Measurements from ENCODE around the gene DMRTC2. TPM values are rescaled to one million over a fixed set of nuclear protein-coding genes. Genes with fewer than 3 reads are reported as not detected.
"Not testable (repeated sequence)": the region's sequence is repeated elsewhere in the genome, so short reads cannot be mapped to it uniquely, and the experiment has no call there.

DMRTC2 gene
- total RNA-seq, 2 experiments from 2014 or later: not detected

GRCh38 chr19:41864374-41864773 is 19.5 kb downstream of the DMRTC2 start:
- Mint-ChIP-seq H3K4me1 (peaks cover 76% of the 10 kb centered on the region), H3K4me3 (peak overlapping the region; percentile 27), H3K27ac (peak overlapping the region; percentile 77), H3K36me3 (peaks cover 66% of the 10 kb centered on the region), H3K27me3 (no peaks in the 10 kb centered on the region), H3K9me3 (ENCODE audit: low read depth) (no peaks in the 10 kb centered on the region)
- no peak for ATAC-seq
- CTCF ChIA-PET: interaction anchor here (0.7 to 16.7 kb wide), 6 partner anchors 9 to 127 kb away, joined by 3 to 260 read pairs (median 11); partner anchors contain the start of genes ARHGEF1 and RABAC1
- DNase-seq: no peak

GRCh38 chr19:41866284-41866683 is 21.4 kb downstream of the DMRTC2 start:
- H3K4me3 Mint-ChIP-seq: no peak overlapping the region
- no peaks in the 10 kb centered on the region for H3K27me3 Mint-ChIP-seq
- no peak for ATAC-seq
- H3K4me1 Mint-ChIP-seq: peaks cover 86% of the 10 kb centered on the region
- no peak for DNase-seq
- peak overlapping the region; percentile 79 for H3K27ac Mint-ChIP-seq
- CTCF ChIA-PET: interaction anchor here (1.1 to 16.7 kb wide), 3 partner anchors 21 to 92 kb away, joined by 3 to 260 read pairs (median 3); partner anchors contain the start of gene ARHGEF1
- peaks cover 70% of the 10 kb centered on the region for H3K36me3 Mint-ChIP-seq
- no peaks in the 10 kb centered on the region for H3K9me3 Mint-ChIP-seq (ENCODE audit: low read depth)

- peaks cover 86% of the 10 kb centered on the region for H3K4me1 Mint-ChIP-seq
- H3K27me3 Mint-ChIP-seq: no peaks in the 10 kb centered on the region
- DNase-seq: no peak
- CTCF ChIA-PET: interaction anchor here (1.2 to 16.7 kb wide), 3 partner anchors 9 to 91 kb away, joined by 5 to 260 read pairs (median 83); partner anchors contain the start of genes ARHGEF1, RABAC1 and RPS19
- H3K36me3 Mint-ChIP-seq: peaks cover 57% of the 10 kb centered on the region
- no peaks in the 10 kb centered on the region for H3K9me3 Mint-ChIP-seq (ENCODE audit: low read depth)
- peak overlapping the region; percentile 90 for H3K27ac Mint-ChIP-seq
- no peak overlapping the region for H3K4me3 Mint-ChIP-seq
- ATAC-seq: no peak
Measured at GRCh38 chr19:41868120-41868988, 23.5 kb downstream of the DMRTC2 start.

GRCh38 chr19:41868989-41869300 is 24.1 kb downstream of the DMRTC2 start:
- Mint-ChIP-seq H3K27ac (peak overlapping the region; percentile 90), H3K4me3 (no peak overlapping the region), H3K9me3 (ENCODE audit: low read depth) (no peaks in the 10 kb centered on the region), H3K27me3 (no peaks in the 10 kb centered on the region), H3K36me3 (peaks cover 54% of the 10 kb centered on the region), H3K4me1 (peaks cover 84% of the 10 kb centered on the region)
- no peak for DNase-seq
- CTCF ChIA-PET: interaction anchor here (1.2 to 16.7 kb wide), 3 partner anchors 10 to 90 kb away, joined by 5 to 260 read pairs (median 83); partner anchors contain the start of genes ARHGEF1, RABAC1 and RPS19
- ATAC-seq: no peak

GRCh38 chr19:41869374-41869955 is 24.6 kb downstream of the DMRTC2 start:
- H3K27me3 Mint-ChIP-seq: no peaks in the 10 kb centered on the region
- no peaks in the 10 kb centered on the region for H3K9me3 Mint-ChIP-seq (ENCODE audit: low read depth)
- peak overlapping the region; percentile 90 for H3K27ac Mint-ChIP-seq
- CTCF ChIA-PET: interaction anchor here (1.2 to 16.7 kb wide), 3 partner anchors 10 to 90 kb away, joined by 5 to 260 read pairs (median 83); partner anchors contain the start of genes ARHGEF1, RABAC1 and RPS19
- DNase-seq: no peak
- H3K36me3 Mint-ChIP-seq: peaks cover 48% of the 10 kb centered on the region
- H3K4me1 Mint-ChIP-seq: peaks cover 81% of the 10 kb centered on the region
- no peak overlapping the region for H3K4me3 Mint-ChIP-seq
- ATAC-seq: no peak

GRCh38 chr19:41870401-41870873 is 25.6 kb downstream of the DMRTC2 start:
- Mint-ChIP-seq H3K4me3 (no peak overlapping the region), H3K27me3 (no peaks in the 10 kb centered on the region), H3K36me3 (peaks cover 42% of the 10 kb centered on the region), H3K9me3 (ENCODE audit: low read depth) (no peaks in the 10 kb centered on the region), H3K27ac (peak overlapping the region; percentile 90), H3K4me1 (peaks cover 78% of the 10 kb centered on the region)
- CTCF ChIA-PET: interaction anchor here (1.1 to 16.7 kb wide), 6 partner anchors 11 to 300 kb away, joined by 3 to 260 read pairs (median 50); partner anchors contain the start of genes ARHGEF1, RABAC1 and RPS19
- DNase-seq: no peak
- ATAC-seq: no peak

GRCh38 chr19:41871573-41872383 is 26.9 kb downstream of the DMRTC2 start:
- H3K4me1 Mint-ChIP-seq: peaks cover 82% of the 10 kb centered on the region
- H3K4me3 Mint-ChIP-seq: peak overlapping the region; percentile 33
- peak overlapping the region; percentile 93 for H3K27ac Mint-ChIP-seq
- CTCF ChIA-PET: interaction anchor here (0.8 to 16.7 kb wide), 12 partner anchors 8 to 86 kb away, joined by 3 to 260 read pairs (median 14); partner anchors contain the start of genes ARHGEF1, RABAC1 and RPS19
- DNase-seq: peak; percentile 93
- H3K9me3 Mint-ChIP-seq (ENCODE audit: low read depth): no peaks in the 10 kb centered on the region
- no peaks in the 10 kb centered on the region for H3K27me3 Mint-ChIP-seq
- ATAC-seq: peak; percentile 67
- H3K36me3 Mint-ChIP-seq: peaks cover 36% of the 10 kb centered on the region

- CTCF ChIA-PET: interaction anchor here (0.7 to 16.7 kb wide), 13 partner anchors 9 to 85 kb away, joined by 3 to 260 read pairs (median 16); partner anchors contain the start of genes ARHGEF1, RABAC1 and RPS19
- Mint-ChIP-seq H3K36me3 (peaks cover 33% of the 10 kb centered on the region), H3K27me3 (no peaks in the 10 kb centered on the region), H3K9me3 (ENCODE audit: low read depth) (no peaks in the 10 kb centered on the region), H3K4me1 (peaks cover 84% of the 10 kb centered on the region), H3K4me3 (peak overlapping the region; percentile 38), H3K27ac (peak overlapping the region; percentile 93)
- ATAC-seq: no peak
- DNase-seq: no peak
Measured at GRCh38 chr19:41872384-41872774, 27.5 kb downstream of the DMRTC2 start.

- Mint-ChIP-seq H3K4me3 (no peak overlapping the region), H3K4me1 (peaks cover 85% of the 10 kb centered on the region), H3K27me3 (no peaks in the 10 kb centered on the region), H3K9me3 (ENCODE audit: low read depth) (no peaks in the 10 kb centered on the region), H3K36me3 (peaks cover 30% of the 10 kb centered on the region), H3K27ac (peak overlapping the region; percentile 93)
- peak; percentile 81 for DNase-seq
- CTCF ChIA-PET: interaction anchor here (0.6 to 16.7 kb wide), 16 partner anchors 9 to 162 kb away, joined by 3 to 260 read pairs (median 10); partner anchors contain the start of genes ARHGEF1, ERFL, RABAC1 and RPS19
- ATAC-seq: no peak
Measured at GRCh38 chr19:41872775-41873647, 28.2 kb downstream of the DMRTC2 start.

- H3K9me3 Mint-ChIP-seq (ENCODE audit: low read depth); ATAC-seq; DNase-seq; H3K27me3 Mint-ChIP-seq: not testable (repeated sequence)
- Mint-ChIP-seq H3K27ac (peak overlapping the region; percentile 93), H3K4me3 (peak overlapping the region; percentile 33), H3K36me3 (peaks cover 10% of the 10 kb centered on the region), H3K4me1 (peaks cover 57% of the 10 kb centered on the region)
- CTCF ChIA-PET: interaction anchor here (0.6 to 16.7 kb wide), 7 partner anchors 11 to 404 kb away, joined by 3 to 260 read pairs (median 32); partner anchors contain the start of genes ARHGEF1, RABAC1 and RPS19
Measured at GRCh38 chr19:41875973-41876372, 31.1 kb downstream of the DMRTC2 start.

GRCh38 chr19:41876847-41877832 is 32.3 kb downstream of the DMRTC2 start, which contains the start of gene CD79A:
CD79A (plus strand) TSS chr19:41877279; CDS start chr19:41877305, 26 bp downstream.
- Mint-ChIP-seq H3K27me3 (no peaks in the 10 kb centered on the region), H3K27ac (peak within 1 kb of the TSS; percentile 93), H3K9me3 (ENCODE audit: low read depth) (no peaks in the 10 kb centered on the region), H3K36me3 (peaks cover 6% of the 10 kb centered on the region), H3K4me1 (peaks cover 49% of the 10 kb centered on the region), H3K4me3 (no peak within 1 kb of the TSS)
- DNase-seq (no peak), ATAC-seq (no peak)
- CTCF ChIA-PET: interaction anchor here (3.6 to 16.7 kb wide), 4 partner anchors 10 to 74 kb away, joined by 20 to 260 read pairs (median 88); partner anchors contain the start of genes ARHGEF1 and RPS19

Measured in activated CD8-positive, alpha-beta memory T cell treated with anti-CD3 and anti-CD28 coated beads, Interleukin-2, amount 10 ng/mL, durations not matched to agents 7 days and 5 days (primary cell).